Measurements from ENCODE around the gene NOC4L.

NOC4L gene

DNA sequence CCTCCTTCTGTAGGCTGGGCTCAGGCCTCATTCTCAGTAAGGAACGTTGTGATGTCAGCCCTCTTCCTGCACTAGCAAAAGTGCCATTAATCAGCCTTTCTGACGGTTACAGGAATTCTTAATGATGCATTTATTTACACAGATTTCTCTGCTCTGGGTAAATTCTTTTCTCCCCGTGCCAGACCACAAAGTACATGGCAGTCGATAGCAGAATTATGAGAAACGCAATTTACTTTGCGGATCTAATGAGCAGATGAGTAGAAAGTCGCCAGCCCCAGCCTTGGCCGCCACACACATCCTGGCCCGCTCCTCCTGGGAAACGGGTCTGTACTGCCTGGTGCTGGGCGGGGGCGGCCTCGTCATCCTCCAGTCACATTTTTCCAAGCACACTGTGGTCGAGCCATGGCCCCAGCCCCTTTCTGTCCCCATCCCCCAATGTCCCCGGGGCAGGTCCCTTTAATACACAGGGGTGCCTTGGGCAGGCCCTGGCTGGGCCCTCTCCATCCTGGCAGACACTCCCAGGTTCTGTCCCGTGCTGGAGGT, 25.9 kb downstream of the NOC4L start:
- DNase-seq (ENCODE audit: low spot score) = no peak

DNA sequence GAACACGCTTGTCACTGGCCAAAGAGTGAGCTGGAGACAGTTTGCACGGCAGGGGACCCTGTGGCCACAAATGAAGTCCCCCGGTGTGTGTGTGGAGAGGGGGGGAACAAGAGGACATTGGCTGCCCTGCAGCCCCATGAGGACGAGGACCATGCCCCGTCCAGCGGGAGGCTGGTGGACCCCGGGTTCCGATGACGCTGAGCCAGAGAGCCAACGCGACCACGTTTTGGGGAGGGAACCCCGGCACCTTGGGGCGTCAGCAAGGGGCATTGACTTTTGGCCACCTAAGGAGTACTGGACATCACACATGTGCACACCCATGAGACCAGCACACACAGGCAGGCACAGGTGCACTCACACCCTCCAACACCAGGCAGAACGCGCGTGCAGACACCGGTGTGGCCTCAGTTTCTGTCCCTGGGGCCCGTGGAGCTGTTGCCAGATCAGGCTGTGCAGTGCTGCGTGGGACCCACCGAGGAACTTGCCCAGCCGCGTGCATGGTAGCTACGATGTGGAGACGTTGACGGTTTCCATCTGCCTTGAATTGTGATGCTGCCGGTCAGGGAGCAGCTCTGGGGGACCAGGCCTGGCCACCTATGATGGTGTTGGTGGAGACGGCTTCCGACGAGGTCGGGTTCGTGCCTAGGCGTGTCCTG, 26.5 kb downstream of the NOC4L start:
- no peak for DNase-seq (ENCODE audit: low spot score)

DNA sequence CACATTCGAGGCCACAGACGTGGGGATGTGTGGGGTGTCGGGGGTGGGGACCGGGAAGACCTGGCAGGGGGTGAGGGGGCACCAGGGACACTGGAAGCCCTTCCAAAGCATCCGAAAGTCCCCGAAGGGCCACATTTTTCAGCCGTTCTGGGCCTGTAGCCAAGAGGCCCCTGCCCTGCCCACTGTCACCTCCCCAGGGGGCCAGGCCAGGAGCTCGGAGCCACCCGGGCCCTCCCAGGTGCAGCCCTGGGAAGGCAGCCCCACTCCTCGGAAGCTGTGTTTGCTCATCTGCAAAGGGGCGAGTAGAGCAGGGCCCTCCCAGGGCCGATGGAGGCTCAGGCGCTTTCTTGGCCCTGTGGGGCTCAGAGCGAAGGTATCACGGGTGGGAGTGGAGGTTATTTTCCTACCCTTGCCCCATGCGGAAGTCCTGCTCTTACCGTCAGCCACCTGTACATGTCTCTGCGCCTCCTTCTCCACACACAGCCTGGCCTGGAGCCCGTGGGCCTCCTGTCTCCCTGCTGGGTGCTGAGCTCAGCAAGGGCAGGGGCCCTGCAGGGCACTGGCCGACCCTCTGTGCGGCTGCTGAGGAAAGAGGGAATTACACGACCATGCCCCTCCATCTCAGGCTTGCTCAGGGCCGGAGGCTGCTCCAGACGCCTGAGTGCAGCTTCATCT, 27.2 kb downstream of the NOC4L start:
- no peak for DNase-seq (ENCODE audit: low spot score)

DNA sequence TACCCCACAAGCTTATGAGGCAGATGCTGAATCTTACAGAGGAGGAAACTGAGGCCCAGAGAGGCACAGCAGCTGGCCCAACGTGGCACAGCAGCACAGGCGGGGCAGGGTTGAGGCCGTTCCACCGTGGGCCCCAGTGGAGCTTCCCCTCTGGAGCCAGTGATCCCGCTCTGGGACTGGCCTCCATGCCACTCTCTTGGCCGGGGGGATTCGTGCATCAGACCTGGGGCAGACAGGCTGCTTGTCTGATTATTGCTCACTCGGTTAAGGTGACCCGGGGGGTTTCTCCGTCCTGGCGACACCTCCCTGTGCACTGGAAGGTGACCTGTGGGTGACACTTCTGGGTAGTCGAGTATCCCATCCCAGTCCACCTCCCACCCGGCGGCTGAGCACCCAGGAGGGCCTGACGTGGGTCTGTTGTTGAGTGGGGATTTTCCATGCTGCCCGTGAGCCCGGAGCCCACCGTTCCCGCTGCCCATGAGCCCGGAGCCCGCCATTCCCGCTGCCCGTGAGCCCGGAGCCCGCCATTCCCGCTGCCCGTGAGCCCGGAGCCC, 27.8 kb downstream of the NOC4L start:
- no peak for DNase-seq (ENCODE audit: low spot score)

DNA sequence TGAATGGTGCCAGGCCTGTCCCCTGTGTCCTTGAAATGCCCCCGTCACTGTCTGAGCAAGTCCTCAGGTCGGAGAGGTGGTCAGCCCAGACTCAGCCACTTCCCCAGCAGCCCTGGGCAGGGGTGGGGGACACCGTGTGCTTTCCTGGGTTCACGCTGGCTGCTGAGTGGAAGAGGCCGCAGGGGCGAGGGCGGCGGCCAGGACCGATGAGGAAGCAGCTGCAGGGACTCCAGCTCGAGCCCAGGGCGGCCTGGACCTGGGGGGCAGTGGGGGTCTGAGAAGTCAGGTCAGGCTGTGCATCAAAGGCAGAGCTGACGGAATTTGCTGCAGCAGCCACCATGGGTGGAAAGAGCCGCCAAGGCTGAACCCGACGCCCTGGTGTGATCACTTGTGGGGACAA, 28.4 kb downstream of the NOC4L start:
- no peak for DNase-seq (ENCODE audit: low spot score)

DNA sequence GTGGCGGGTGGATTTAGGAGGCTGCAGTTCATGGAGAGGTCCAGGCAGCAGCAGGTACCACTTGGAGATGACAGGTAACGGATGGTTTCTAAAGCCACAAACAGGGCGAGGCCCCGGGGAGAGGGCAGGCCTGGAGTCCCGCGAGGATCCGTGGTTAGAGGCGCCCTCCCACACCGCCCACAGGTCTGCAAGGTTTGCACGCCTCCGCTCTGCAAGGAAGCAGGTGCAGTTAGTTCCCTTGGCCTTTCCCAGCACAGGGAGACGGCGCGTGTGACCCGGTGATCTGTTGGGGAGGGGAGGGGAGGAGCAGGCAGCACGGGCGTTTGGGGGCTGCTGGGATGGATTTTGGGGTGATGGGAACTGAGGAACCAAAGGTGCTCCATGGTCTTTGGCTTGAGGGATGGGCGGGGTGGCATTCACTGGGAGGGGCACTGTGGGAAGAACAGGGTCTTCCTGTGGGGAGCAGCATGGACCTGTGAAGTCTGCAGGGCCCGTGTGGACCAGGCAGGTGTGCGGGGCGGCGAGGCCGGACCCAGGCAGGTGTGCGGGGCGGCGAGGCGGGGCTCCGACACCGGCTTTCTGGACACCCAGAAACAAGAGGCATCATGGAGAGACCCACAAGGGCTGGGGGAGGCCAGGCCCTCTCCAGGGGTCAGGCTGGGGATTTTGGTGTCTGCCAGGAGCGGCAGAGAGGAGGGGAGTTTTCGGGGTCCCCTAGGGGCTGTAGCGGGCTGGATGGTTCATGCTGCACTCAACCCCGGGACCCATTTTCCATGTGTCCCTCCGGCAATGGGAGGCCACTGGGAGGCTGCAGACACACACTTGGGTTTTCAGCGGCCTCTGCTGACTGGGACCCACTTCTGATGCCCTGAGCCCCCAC, 29.1 kb downstream of the NOC4L start:
- DNase-seq (ENCODE audit: low spot score) = no peak

DNA sequence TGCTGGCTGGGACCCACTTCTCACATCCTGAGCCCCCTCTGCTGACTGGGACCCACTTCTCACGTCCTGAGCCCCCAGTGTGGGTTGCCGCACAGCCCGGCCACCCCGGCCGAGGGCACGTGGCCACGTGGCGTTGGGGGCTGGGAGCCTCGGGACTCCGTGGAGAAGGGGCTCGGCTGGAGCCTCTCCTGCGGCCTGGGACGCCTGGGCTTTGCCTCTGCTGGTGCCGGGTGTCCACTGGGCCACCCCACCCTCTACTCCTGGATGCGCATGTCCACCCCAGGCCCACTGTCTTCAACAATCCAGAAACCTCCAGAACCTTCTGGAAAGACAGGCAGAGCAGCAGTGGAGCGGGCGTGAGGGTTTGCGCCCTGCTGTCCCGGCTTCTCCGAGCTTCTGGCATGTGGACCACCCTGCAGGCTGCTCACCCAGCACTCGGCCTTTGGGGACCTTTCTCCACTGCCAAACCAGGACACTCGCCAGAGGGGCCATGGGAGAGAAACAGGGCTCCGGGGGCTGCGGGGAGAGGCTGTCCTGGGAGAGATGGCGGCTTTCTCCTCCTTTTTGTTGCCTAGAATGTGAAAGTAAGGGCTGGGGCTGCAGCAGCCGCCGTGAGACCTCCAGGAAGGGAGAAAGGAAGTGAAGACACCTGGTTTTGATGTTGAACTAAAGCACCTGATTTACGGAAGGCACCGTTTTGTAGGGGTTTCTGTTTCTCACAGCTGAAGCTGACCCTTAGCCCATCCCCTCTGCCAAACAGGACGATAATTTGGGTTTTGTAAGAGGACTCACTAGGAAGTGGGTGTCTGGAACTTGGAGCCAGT, 30.0 kb downstream of the NOC4L start:
- DNase-seq (ENCODE audit: low spot score) = no peak

DNA sequence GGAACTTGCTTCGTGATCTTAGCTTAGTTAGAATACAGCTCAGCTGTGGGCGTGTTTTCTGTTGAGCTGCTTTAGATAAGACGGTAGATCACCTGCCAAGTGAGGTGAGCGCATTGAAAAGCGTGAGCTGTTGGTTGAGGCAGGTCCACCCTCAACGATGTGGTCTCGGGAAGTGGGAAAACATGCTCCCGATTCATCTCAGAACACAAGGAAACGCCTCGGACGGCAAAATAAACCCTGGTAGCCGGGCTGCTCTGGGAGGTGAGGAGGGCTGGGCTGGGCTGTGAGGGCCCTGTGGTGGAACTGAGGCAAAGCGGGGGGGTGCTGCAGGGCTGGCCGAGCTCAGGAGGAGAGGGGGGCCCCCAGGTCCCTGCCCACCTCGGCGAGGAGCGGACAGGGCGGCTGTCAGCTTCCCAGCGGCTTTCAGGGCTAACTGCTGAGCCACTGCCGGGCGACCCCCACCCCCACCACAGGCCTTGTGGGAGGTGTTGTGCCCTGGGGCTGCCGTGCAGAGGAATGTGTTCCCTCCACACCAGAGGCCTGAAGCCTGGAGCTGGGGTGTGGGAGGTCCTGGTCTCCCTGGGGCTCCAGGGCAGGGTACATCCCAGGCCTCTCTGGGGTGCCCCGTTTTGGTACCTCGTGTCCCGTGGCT, 30.7 kb downstream of the NOC4L start:
- no peak for DNase-seq (ENCODE audit: low spot score)

DNA sequence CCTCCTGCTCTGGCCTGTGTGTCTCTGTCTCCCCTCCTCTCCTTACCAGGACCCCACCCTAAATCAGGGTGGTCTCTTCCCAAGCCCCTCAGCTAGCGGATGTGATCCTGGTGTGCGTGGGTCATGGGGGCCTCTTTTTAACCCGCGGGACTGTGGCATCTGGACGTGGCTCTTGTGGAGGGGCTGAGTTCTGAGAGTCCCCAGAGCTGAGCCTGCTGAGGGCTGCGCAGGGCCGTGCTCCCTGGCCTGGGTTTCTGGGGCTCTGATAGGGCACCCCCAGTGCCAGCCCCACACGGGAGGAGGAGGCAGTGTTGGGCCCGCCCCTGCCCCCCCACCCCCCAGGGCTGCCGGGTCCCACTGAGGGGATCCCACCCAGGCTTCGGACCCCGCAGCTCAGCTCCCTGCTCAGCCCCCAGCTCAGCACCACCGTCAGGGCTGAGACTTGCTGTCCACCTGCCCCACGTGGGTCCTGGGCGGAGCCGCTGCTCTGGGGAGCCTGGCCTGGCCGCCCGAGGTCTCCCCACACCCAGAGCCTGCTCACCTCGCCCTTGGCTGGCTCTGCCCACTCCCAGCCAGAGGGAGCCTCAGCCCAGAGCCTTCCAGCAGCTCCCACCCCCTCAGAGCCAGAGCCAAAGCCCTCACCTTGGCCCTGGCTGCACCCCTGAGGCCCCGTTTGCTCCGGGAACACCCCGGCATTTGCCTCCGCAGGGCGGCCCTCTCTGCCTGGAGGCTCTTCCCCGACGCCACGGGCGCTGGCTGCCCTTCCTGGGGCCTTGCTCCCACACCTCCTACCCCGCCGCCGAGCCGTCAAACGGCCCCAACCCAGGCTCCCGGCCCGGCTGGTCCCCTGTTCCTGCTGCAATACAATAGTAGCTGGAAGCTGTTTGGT, 31.5 kb downstream of the NOC4L start:
- DNase-seq (ENCODE audit: low spot score) = no peak

DNA sequence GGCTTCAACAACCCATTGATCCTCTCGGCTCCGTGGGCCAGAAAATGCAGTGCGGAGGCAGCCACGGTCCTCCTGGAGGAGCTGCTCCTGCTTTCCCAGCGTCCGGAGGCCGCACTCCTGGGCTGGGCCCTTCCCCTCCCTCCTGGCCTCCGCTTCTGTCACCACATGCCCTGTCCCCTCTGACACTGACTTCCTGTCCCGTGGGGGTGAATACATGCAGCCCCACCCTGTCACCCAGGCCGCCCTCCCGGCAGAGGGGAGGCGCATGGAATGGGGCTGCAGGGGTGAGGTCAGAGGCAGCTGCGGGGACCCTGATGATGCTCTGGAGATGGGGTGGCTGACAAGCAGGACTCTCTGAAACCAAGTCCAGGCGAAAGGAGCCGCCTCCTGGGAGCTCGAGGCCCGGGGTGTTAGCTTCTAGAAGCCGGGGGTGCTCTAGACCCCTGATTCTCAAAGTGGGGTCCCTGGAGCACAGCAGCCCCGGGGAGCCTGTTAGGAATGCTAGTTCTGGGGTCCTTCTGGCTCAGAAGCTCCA, 32.2 kb downstream of the NOC4L start:
- DNase-seq (ENCODE audit: low spot score) = no peak

DNA sequence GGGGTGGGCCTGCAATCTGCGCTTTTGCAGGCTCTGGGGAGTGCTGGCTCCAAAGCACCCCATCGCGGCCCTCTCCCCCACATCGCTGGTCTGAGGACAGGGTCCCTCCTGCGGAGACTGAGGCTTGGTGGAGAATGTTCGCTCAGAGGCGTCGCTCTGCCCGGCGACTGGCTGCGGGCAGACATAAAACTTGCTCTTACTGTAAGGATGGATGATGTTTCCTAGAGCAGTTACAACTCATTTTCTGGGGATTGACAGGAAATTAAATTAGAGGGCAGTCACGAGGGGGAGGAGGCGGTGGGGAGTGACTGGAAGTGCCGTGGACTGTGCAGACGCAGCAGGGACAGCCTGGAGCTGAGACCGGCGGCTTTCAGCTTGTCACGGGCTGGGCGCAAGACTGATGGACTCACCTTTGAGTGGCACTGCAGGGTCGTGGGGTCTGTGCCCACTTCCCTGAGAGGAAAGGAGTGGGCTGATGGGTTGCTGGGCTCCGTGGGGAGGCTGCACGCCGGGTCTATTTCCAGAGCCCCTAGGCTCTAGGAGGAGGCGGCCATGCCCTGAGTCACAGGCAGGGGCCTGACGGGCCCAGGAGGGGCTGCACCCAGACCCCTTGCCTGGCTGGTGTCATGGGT, 32.8 kb downstream of the NOC4L start:
- DNase-seq (ENCODE audit: low spot score) = no peak

DNA sequence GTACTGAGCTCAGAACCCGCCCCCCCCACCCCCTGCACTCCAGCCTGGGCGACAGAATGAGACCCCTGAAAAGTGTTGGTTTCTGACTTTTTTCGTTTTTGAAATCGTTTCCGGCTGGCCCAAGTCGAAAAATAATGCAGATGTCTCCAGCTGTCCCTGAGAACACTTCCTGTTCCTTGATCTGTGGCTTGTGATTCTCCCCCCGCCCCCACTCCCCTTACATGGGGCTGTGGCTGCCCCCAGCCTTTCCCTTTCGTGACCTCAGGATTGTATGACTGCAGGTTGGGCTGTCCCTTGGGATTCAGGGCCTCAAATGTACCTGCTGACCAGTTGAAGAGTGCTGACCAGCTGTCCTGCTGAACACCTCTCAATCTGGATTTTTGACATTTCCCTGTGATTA, 34.1 kb downstream of the NOC4L start:
- DNase-seq (ENCODE audit: low spot score) = no peak

DNA sequence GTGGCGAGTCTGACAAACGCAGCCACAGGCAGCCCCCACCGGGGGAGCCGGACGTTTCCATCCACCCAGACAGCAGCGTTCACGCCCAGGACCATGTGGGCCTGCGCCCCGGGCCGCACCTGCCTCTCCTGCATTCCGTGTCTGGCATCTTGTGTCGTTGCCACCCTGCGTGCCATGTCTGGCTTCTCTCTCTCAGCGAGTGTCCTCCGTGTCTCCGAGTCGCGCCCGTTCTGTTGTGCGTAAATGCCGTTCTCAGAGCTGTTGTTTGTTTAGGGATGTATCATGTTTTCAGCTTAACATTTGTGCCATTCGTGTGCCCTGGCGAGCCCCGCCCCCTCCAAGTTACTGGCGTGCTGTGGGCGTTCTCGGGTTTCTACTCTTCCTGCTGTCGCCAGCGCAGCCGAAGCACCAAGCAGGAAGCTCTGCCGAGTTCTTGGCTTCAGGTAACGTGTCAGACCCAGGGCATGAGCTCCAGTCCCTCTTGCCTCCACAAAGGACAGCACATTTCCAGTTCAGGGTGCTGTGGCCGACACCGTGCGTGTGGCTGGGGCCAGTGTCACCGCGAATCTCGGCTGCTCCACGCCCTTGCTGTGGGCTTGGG, 34.6 kb downstream of the NOC4L start:
- DNase-seq (ENCODE audit: low spot score) = no peak

DNA sequence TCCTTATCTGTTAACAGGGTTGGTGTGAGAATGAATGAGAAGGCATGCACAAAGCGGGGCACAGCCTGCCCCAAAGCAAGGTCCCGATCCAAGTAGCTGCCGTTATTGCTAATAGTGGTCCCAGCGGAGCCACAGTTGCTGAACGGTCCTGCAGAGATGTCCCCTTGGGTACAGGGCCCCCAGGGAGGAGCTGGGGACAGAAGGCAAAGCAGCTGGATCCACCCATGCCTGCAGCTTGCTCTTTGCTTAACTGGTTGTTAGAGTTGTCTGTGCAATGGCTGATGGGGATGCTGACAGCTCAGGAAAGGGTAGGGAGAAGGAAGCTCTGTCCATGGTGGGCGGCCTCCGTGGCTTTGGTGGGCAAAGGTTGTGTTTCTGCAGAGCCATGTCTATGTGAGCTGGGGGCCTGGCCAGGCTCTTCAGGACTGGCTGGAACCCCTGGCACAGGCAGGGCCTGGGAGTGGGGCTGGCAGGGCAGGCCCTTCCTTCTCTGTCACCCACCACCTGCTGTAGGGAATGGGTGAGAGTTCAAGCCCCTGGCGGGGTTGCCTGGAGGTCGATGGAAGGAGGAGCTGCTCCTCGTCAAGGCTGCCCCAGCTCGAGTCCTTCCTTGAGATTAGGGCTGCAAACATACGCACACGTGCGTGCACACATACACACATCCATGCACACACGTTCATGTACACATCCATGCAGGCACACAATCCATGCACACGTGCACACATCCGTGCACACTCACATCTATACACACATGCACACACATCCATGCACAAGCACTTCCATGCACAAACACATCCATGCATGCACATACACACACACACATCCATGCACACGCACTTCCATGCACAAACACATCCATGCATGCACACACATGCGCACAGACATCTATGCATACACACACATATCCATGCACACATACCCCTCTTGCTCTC, 35.4 kb downstream of the NOC4L start:
- no peak for DNase-seq (ENCODE audit: low spot score)

DNA sequence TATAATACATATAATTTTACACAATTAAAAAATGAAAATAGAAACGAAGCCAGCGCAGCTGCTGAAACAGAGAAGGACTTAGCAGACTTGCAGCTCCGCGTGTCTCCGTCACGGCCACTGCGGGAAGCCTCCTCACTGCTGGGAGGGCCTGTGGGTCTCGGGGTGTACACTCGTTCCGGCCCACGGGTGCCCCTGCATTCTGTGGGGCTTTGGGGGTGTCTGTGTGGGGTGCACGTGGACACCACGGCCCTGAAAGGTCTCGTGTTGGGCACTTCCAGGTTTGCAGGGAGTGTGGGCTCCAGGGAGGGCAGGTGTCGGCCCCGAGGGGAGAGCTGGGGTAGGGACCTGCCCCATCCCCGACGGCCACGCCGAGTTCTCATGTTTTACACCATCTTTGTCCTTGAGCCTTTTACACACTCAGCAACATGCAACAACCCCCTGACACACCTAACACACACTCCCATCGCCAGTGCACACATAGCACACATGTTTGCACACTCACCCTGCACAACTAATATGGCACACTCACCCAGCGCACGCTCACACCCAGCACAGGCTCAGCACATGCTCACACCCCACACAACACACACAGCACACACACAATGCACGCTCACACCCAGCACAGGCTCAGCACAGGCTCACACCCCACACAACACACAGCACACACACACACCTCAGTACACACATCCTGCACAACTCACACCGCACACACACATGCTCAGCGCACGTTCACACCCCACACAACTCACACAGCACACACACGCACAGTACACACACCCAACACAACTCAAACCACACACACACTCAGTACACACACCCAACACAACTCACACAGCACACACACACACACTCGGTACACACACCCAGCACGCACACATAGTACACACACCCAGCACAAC, 36.6 kb downstream of the NOC4L start:
- DNase-seq (ENCODE audit: low spot score) = no peak

DNA sequence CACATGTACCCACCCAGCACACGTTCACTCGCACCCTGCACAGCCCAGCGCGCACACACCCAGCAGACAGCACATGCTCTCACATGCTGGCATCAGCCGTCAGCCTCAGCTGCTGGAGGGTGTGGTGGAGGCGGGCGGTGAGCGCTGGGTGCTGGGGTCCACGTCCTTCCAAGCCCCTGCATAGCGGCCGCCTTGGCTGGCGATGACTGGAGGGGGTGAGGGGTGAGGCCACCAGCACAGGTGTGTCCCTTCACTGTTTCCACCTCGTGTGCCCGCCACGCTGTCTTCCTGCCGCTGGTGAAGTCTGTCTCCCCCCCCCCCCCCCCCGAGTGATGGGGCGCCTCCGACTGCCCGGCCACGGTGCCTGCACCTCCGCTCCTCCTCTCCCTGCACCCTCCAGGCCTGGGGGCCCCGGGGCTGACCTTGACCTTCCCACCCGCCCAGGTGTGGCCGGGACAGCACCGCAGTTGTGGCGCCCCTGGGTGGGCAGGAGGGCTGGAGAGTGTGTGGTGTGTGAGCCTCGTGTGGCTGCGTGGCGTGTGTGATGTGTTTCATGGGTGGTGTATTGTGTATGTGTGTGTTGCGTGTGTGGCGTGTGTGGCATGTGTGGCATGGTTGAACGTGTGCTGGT, 37.4 kb downstream of the NOC4L start:
- no peak for DNase-seq (ENCODE audit: low spot score)

All from hematopoietic multipotent progenitor cell treated with erythropoietin and hydrocortisone succinate and interleukin-3 and kit ligand, for 17 days (in vitro differentiated cells).